ENCODE data around the gene NEU4. TPM values are rescaled to one million over a fixed set of nuclear protein-coding genes. Genes with fewer than 3 reads are reported as not detected.

The NEU4 gene
- total and polyA plus RNA-seq, 2 of the 4 experiments (the other 2 are of a cell fraction): not detected

GRCh38 chr2:241848761-241849615 lies 40.0 kb downstream of the NEU4 start:
- POLR2A ChIA-PET (ENCODE audit: unreplicated experiment): no interaction called here
- Histone ChIP-seq H3K27me3 (ENCODE audit: control insufficient read depth, insufficient read depth, low read length) (peaks cover 11% of the 10 kb centered on the region), H3K27ac (ENCODE audit: insufficient read depth, low read length) (no peak overlapping the region), H3K4ac (ENCODE audit: low read depth, low read length) (no peak overlapping the region), H4K8ac (ENCODE audit: low read depth in 2 of 2, low read length in 2 of 2) (no peak overlapping the region), H2AK9ac (replicated peaks; ENCODE audit: low read depth, low read length, poor library complexity) (no peak overlapping the region), H3K4me2 (ENCODE audit: low read depth, low read length) (no peak overlapping the region), H2AK5ac (ENCODE audit: low read depth, low read length) (no peak overlapping the region), H4K5ac (ENCODE audit: low read depth, low read length) (no peak overlapping the region), H3K79me1 (ENCODE audit: low read depth in 1 of 2, low read length in 2 of 2) (no peaks in the 10 kb centered on the region), H4K20me1 (ENCODE audit: insufficient read depth, low read length) (no peaks in the 10 kb centered on the region), H2BK20ac (ENCODE audit: low read depth, low read length) (no peak overlapping the region), H3K9me1 (ENCODE audit: insufficient read depth, low read length) (no peaks in the 10 kb centered on the region), H3K56ac (ENCODE audit: extremely low read depth, insufficient read depth, low read length) (no peak overlapping the region), H3K9me3 (ENCODE audit: control insufficient read depth, insufficient read depth, low read length) (no peaks in the 10 kb centered on the region), H4K91ac (ENCODE audit: insufficient read depth, low read depth, low read length) (no peak overlapping the region), H3K14ac (replicated peaks; ENCODE audit: low read depth, low read length) (no peak overlapping the region), H3K4me1 (ENCODE audit: control insufficient read depth, insufficient read depth, low read length) (peaks cover 3% of the 10 kb centered on the region), H3K9ac (ENCODE audit: low read depth, low read length) (no peak overlapping the region), H3K36me3 (ENCODE audit: control insufficient read depth, insufficient read depth, low read length) (no peaks in the 10 kb centered on the region), H3K18ac (ENCODE audit: low read depth, low read length) (no peak overlapping the region), H3K4me3 (ENCODE audit: insufficient read depth, low read depth, low read length) (no peak overlapping the region), H3K23ac (ENCODE audit: low read depth, low read length) (no peak overlapping the region), H2AFZ (replicated peaks; ENCODE audit: low read length, poor library complexity) (no peak overlapping the region), H2BK5ac (ENCODE audit: low read depth, low read length, poor library complexity, severe bottlenecking) (no peak overlapping the region), H2BK120ac (ENCODE audit: low read depth, low read length) (no peak overlapping the region), H2BK15ac (ENCODE audit: low read depth, low read length) (no peak overlapping the region)
- CTCF ChIA-PET: no interaction called here
- WGBS, 2 experiments (ENCODE audit: extremely low coverage in 2 of 2, insufficient read length in 1 of 2): 70% methylated on average over 12 of the region's 39 CpGs; no CpG with 5 or more reads in 1 of the 2 experiments
- DNase-seq (no peak), ATAC-seq (ENCODE audit: low read depth) (no peak)
- in situ Hi-C loops (cut with MboI; ENCODE audit: low sequenced_read_pairs): no loop called here
- dilution Hi-C loops (cut with HindIII; ENCODE audit: low sequenced_read_pairs, unreplicated experiment): no loop called here
- TF ChIP-seq BHLHE40 (IDR thresholded peaks at IDR 0.05; ENCODE audit: low read depth, low read length) (no peak), MAFK (IDR thresholded peaks at IDR 0.05; ENCODE audit: low read depth, low read length) (no peak), ELK1 (IDR thresholded peaks at IDR 0.05; ENCODE audit: borderline replicate concordance, low read depth, low read length) (no peak), CEBPB (IDR thresholded peaks at IDR 0.05; ENCODE audit: low read depth, low read length) (no peak)
- TF ChIP-seq, protein P1, sequence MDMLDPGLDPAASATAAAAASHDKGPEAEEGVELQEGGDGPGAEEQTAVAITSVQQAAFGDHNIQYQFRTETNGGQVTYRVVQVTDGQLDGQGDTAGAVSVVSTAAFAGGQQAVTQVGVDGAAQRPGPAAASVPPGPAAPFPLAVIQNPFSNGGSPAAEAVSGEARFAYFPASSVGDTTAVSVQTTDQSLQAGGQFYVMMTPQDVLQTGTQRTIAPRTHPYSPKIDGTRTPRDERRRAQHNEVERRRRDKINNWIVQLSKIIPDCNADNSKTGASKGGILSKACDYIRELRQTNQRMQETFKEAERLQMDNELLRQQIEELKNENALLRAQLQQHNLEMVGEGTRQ (IDR thresholded peaks at IDR 0.05; ENCODE audit: low read depth, low read length): no peak
- BruUV-seq (replicated peaks): no TSS peak
- intact Hi-C loops (cut with micrococcal nuclease): no loop called here
